Central memory CD8-positive, alpha-beta T cell (primary cell): ENCODE data around the gene SCAPER.

Experiments used
- ATAC-seq: fragments of 150-1000 bp; cut with Tn5 transposase; replicated peaks from 2 replicates; pipeline ENCODE4 v1.10.0; 2022; ENCODE audit warnings: mild to moderate bottlenecking, moderate FRiP score, moderate number of reproducible peaks; ENCODE audit not compliant: poor library complexity, severe bottlenecking; ENCODE audit errors: extremely low read depth
- DNase-seq, 2 donors: peaks; one replicate each; pipeline ENCODE4 v3.0.0; 2021; ENCODE audit warnings: low spot score in 2 of 2
- H3K27ac Mint-ChIP-seq: one replicate; pipeline ENCODE4 v1.8.0; 2022; ENCODE audit warnings: low read depth, mild to moderate bottlenecking, moderate library complexity, mixed read lengths
- H3K27me3 Mint-ChIP-seq: one replicate; pipeline ENCODE4 v1.8.0; 2022; ENCODE audit warnings: mixed read lengths
- H3K36me3 Mint-ChIP-seq: one replicate; pipeline ENCODE4 v1.8.0; 2022; ENCODE audit warnings: mild to moderate bottlenecking, moderate library complexity, mixed read lengths; ENCODE audit not compliant: insufficient read depth
- H3K4me1 Mint-ChIP-seq: one replicate; pipeline ENCODE4 v1.8.0; 2022; ENCODE audit warnings: mixed read lengths
- H3K4me3 Mint-ChIP-seq: one replicate; pipeline ENCODE4 v1.8.0; 2022; ENCODE audit warnings: mild to moderate bottlenecking, moderate library complexity, mixed read lengths
- H3K9me3 Mint-ChIP-seq: one replicate; pipeline ENCODE4 v1.8.0; 2022; ENCODE audit warnings: mixed read lengths

SCAPER gene

DNA sequence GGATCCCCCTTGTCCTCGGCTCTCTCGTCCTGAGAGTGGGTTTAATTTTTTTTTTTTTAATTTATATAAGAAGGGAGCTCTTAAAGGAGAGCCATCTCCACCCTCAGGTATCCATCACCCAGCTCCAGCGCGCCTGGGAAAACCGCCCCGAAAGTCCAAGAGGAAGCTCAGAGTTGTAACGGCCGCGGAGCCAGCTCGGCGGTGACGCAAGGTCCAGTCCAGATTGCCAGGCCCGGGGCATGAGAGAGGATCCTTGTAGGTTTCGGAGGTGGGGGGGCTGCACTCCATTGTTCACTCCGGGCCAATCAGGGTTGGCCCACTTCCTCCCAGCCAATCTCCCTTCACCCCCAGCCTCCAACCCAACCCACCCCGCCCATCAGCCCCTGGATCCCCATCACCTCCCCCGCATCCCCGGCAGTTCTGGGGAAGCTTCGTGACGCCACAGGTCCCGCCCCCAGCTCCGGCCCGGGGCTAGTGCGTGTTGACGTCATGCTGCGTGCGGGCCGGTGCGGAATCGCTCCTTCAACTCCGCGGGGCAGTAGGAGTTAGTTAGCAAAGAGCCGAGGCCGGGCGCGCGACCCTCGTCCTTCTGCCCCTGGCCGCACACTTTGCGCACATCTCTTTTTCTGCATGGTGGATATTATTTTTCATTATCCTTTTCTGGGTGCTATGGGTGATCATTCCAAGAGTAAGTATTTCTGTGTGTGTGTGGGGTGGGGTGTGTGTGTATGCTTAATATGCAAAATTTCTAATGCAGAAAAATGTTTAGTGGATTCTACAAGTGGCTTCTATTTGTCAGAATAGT is 568.7 kb downstream of the SCAPER start, which contains the start of gene ISL2:
Gene ISL2 (plus strand): TSS at position 520 of the 805 bp plus-strand sequence. CDS start 111 bp downstream, at position 631.
- H3K27me3 Mint-ChIP-seq, result peaks cover 77% of the 10 kb centered on the region
- ATAC-seq (no peak), DNase-seq (no peak)
- peaks cover 21% of the 10 kb centered on the region for H3K36me3 Mint-ChIP-seq
- peak within 1 kb of the TSS; percentile 76 for H3K4me3 Mint-ChIP-seq
- H3K4me1 Mint-ChIP-seq, result peaks cover 45% of the 10 kb centered on the region
- H3K9me3 Mint-ChIP-seq, result no peaks in the 10 kb centered on the region
- peak within 1 kb of the TSS; percentile 76 for H3K27ac Mint-ChIP-seq

DNA sequence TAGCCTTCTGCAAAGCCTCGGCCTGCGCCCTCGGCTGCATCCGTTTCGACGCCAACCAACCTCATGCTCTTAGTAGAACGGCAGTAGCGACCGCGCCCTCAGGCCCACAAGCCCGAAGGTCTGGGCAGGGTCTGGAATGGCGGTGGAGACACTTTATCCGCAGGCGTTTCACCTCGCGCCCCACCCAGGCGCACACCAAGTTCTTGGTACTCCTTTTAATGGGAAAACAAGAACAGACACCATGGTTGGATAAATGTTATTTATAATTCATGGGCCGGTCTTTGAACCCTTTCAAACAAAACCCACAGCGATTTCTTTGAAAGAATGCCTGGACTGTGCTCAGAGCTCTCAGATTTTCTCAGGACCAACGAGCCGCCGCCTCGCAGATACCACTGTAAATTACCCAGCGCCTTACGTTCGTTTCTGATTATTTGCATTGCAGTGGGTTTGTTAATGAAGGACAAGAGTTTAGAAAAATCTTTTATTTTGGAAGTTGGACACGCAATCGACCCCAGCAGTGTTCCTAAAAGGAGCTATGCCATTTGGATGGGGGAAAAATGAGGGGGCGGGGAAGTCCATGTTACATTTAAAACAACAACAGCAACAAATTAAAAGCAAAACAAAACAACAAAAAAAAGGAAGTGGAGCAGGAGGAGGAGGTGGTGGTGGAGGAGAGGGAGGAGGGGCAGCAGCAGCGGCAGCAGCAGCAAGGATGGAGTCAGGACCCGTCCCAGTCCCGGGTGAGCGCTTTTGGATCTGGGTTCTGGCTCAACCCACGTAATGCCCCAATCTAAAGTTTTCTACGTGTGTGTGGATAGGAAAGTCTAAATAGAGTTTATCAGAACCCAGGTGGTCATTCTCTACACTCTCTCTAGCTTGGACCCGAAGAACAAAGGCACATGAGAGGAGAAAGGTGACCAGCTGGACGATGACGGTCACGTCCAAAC is 569.6 kb downstream of the SCAPER start:
- H3K27ac Mint-ChIP-seq, result no peak overlapping the region
- H3K9me3 Mint-ChIP-seq, result no peaks in the 10 kb centered on the region
- H3K36me3 Mint-ChIP-seq, result peaks cover 18% of the 10 kb centered on the region
- H3K27me3 Mint-ChIP-seq, result peaks cover 74% of the 10 kb centered on the region
- ATAC-seq (no peak), DNase-seq (no peak)
- peaks cover 44% of the 10 kb centered on the region for H3K4me1 Mint-ChIP-seq
- peak overlapping the region; percentile 76 for H3K4me3 Mint-ChIP-seq

DNA sequence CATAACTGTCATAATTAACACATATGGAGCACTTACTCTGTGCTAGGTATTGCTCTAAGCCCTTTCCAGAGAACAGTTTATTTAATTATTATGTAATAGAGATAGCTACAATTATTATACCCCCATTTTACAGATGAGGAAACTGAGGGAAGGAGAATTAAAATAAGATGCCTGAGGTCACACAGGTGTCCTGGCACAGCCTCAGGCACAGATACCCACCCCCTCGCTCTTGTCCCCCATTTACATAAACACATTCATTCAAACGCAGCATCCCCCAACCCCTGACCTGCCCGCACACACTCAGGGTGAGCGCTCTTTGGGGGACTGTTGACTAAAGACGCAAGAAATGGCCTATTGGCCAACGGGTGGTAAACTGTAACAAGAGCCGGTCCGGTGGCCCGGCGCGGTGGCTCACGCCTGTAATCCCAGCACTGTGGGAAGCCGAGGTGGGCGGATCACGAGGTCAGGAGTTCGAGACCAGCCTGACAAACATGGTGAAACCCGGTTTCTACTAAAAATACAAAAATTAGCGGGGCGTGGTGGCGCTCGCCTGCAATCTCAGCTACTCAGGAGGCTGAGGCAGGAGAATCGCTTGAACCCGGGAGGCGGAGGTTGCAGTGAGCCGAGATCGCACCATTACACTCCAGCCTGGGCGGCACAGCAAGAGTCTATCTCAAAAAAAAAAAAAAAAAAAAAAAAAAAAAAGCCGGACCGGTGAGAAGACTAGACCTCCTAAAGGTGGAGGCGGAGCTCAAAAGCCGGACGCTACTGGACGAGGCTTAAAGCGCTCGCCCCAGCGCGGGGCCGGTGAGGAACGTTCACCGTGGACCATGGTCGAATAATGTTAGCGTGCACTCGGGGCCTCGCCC is 570.5 kb downstream of the SCAPER start:
- Mint-ChIP-seq H3K36me3 (peaks cover 16% of the 10 kb centered on the region), H3K4me1 (peaks cover 36% of the 10 kb centered on the region), H3K27ac (no peak overlapping the region), H3K4me3 (peak overlapping the region; percentile 76), H3K27me3 (peaks cover 74% of the 10 kb centered on the region), H3K9me3 (no peaks in the 10 kb centered on the region)
- DNase-seq (no peak), ATAC-seq (no peak)

DNA sequence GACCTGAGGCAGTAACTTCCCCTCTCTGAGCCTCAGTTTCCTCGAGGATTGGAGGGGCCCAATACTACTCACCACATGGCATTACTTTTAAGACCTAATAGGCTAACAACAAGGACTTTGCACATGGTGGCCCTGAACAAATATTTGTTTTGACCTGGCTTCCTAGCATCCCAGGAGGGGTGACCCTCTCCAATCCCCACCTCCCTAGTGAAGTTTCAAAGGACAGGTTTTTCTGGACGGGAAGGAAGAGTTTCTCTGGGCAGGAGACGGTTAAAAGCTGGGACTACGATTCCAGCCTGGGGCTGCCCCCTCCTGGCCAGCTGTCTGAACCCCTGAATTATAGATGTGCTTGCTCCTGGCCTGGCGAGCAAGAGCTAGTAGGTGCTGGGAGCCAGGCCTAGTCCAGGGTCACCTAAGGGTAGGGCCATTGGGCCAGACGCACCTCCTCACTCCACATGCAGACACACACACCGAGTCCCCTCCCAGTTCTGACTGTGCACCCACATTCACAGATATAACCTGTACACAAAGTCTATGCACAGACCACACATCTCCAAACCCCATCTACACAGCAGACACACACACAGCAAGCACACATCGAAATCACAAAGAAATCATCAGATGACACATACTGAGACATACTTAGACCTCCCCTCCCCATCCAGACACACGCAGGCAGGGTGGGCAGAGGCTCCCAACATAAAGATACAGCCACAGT is 571.3 kb downstream of the SCAPER start:
- Mint-ChIP-seq H3K27ac (no peak overlapping the region), H3K4me3 (no peak overlapping the region), H3K4me1 (peaks cover 28% of the 10 kb centered on the region), H3K27me3 (peaks cover 74% of the 10 kb centered on the region), H3K9me3 (no peaks in the 10 kb centered on the region), H3K36me3 (peaks cover 16% of the 10 kb centered on the region)
- ATAC-seq (no peak), DNase-seq (no peak)

DNA sequence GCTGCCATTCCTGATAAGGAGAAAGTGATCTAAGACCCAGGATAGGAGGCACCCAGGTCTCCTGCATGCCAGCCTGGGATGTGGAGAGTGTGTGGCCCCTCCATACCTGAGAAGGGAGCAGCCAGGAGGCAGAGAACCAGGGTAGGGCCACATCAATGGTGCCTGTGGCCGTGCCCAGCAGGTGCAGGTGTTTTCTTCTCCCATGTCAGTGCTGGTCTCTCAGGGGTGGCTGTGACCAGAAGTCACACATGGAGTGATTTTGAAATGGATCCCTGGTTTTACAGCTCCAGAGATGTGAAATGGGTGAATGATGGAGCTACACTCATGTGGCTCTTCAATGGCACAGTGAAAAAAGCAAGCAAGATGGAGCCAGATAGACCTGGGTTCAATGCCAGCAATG is 571.8 kb downstream of the SCAPER start:
- peaks cover 74% of the 10 kb centered on the region for H3K27me3 Mint-ChIP-seq
- peaks cover 16% of the 10 kb centered on the region for H3K36me3 Mint-ChIP-seq
- DNase-seq, result no peak
- H3K4me3 Mint-ChIP-seq, result no peak overlapping the region
- ATAC-seq, result no peak
- H3K27ac Mint-ChIP-seq, result no peak overlapping the region
- H3K4me1 Mint-ChIP-seq, result peaks cover 22% of the 10 kb centered on the region
- H3K9me3 Mint-ChIP-seq, result no peaks in the 10 kb centered on the region

DNA sequence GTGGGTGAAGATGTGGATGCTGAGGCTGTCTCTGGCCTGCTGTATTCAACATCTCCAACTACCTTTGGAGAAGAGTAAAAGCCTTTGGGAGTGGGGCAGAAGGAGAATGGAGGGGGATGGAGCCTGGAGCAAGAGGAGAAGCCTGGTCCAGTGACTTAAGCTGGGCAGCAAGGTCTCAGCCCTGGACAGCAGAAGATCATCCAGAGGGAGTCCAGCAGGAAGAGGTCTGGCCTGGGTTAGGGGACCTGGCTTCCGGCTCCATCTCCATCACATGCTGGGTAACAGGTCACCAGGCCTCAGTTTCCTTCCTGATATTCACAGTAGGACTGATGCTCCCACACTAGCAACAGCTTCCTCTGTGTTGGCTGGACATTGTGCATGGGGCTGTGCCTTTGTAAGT is 572.3 kb downstream of the SCAPER start:
- peaks cover 76% of the 10 kb centered on the region for H3K27me3 Mint-ChIP-seq
- H3K9me3 Mint-ChIP-seq, result no peaks in the 10 kb centered on the region
- DNase-seq (no peak), ATAC-seq (no peak)
- peaks cover 21% of the 10 kb centered on the region for H3K4me1 Mint-ChIP-seq
- no peak overlapping the region for H3K27ac Mint-ChIP-seq
- H3K4me3 Mint-ChIP-seq, result no peak overlapping the region
- peaks cover 15% of the 10 kb centered on the region for H3K36me3 Mint-ChIP-seq

GRCh38 chr15:76330080-76330680 is 575.0 kb downstream of the SCAPER start:
- no peaks in the 10 kb centered on the region for H3K9me3 Mint-ChIP-seq
- H3K36me3 Mint-ChIP-seq, result no peaks in the 10 kb centered on the region
- no peak for DNase-seq
- ATAC-seq, result no peak
- peaks cover 70% of the 10 kb centered on the region for H3K27me3 Mint-ChIP-seq
- no peak overlapping the region for H3K4me3 Mint-ChIP-seq
- H3K27ac Mint-ChIP-seq, result no peak overlapping the region
- no peaks in the 10 kb centered on the region for H3K4me1 Mint-ChIP-seq

GRCh38 chr15:76328958-76329357 is 576.2 kb downstream of the SCAPER start:
- H3K9me3 Mint-ChIP-seq, result no peaks in the 10 kb centered on the region
- H3K4me3 Mint-ChIP-seq, result no peak overlapping the region
- no peaks in the 10 kb centered on the region for H3K36me3 Mint-ChIP-seq
- no peak overlapping the region for H3K27ac Mint-ChIP-seq
- DNase-seq (no peak), ATAC-seq (no peak)
- no peaks in the 10 kb centered on the region for H3K4me1 Mint-ChIP-seq
- H3K27me3 Mint-ChIP-seq, result peaks cover 58% of the 10 kb centered on the region

DNA sequence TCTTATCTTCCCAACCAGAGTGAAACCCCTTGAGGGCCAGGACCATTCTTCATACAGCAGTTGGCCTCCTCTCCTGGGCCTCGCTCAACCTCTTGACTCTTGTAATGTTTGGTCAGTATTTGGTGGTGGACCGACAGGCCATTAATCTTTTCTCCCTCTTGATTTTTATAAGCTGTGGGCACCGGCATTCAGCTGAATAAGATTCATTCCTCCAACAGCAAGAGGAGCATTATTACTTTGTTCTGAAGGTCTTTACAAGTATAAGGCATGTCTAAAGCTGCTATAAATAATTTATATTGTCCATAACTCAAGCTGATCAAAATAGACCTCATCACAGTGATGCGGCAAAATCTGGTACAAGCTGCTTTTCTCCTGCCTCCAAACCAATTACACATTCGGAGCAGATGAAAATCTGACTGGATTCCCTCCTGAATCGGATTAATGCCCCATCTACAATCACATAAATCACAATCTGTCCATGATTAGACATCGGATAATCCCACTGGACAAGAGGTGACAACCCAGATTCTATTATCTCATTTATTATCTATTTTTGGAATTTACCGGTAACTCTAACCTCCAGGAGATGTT is 576.9 kb downstream of the SCAPER start:
- Mint-ChIP-seq H3K4me3 (no peak overlapping the region), H3K36me3 (no peaks in the 10 kb centered on the region), H3K27ac (no peak overlapping the region), H3K4me1 (no peaks in the 10 kb centered on the region), H3K27me3 (peaks cover 58% of the 10 kb centered on the region), H3K9me3 (no peaks in the 10 kb centered on the region)
- no peak for ATAC-seq
- DNase-seq, result no peak

- no peak for DNase-seq
- no peak overlapping the region for H3K27ac Mint-ChIP-seq
These were observed 577.7 kb downstream of the SCAPER start for GRCh38 chr15:76327191-76328105.

More at GRCh38 chr15:76327191-76328105, 577.7 kb downstream of the SCAPER start:
- no peak for ATAC-seq
- Mint-ChIP-seq H3K9me3 (no peaks in the 10 kb centered on the region), H3K4me1 (no peaks in the 10 kb centered on the region), H3K4me3 (no peak overlapping the region), H3K27me3 (peaks cover 66% of the 10 kb centered on the region), H3K36me3 (no peaks in the 10 kb centered on the region)
